ENCODE measurements around the gene STXBP1. TPM values are rescaled to one million over a fixed set of nuclear protein-coding genes. Genes with fewer than 3 reads are reported as not detected.

Gene STXBP1
- total RNA-seq, 2 donors from 2014 or later, result 66.2 to 87.3 TPM

- Histone ChIP-seq H3K27ac (no peak overlapping the region), H3K4me3 (peak overlapping the region; percentile 48)
- no peak for ATAC-seq (ENCODE audit: insufficient number of reproducible peaks, low FRiP score, low read depth)
These were observed 30.1 kb downstream of the STXBP1 start for GRCh38 chr9:127642082-127642740.

DNA sequence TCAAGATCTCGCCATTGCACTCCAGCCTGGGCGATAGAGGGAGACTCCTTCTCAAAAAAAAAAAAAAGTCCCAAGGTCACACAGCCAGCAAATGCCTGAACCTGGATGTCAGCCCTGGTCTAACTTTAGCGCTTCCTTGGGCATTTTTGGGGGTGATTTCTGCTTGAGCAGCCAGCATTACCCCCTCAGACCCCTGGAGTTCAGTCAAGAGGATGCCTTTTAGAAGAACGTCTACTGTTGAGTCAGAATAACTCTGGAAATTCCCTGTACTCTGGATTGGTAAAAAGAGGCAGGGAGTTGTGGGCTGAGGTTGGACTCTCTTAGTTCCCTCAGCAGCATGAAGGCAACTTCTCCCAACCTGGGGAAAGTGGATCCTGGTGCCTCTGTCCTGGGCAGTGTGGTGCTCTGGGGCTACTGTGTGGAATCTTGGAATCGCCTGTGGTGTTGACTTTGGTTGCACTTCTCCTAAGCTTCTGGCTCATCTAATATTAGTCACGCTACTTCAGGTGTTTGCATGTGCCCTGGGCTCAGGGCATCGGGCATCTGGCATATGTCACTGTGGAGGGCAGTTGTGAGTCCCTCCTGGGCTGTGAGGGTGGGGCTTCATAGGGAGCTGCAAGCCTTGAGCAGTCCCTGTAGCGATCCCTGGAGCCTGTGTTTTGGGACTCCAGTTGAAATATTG is 32.2 kb downstream of the STXBP1 start:
- Histone ChIP-seq H3K4me1 (ENCODE audit: control insufficient read depth in 1 of 2, low read depth in 2 of 2) (peaks cover 0 to 21% of the 10 kb centered on the region in 2 donors), H3K27ac (no peak overlapping the region), H3K9me3 (no peaks in the 10 kb centered on the region), H3K4me3 (no peak overlapping the region), H3K36me3 (no peaks in the 10 kb centered on the region), H3K27me3 (replicated peaks; ENCODE audit: insufficient read depth) (no peaks in the 10 kb centered on the region)
- DNase-seq (ENCODE audit: low spot score), result no peak
- ATAC-seq (ENCODE audit: insufficient number of reproducible peaks, low FRiP score, low read depth), result no peak
- no peak for TF ChIP-seq CTCF (IDR thresholded peaks at IDR 0.05)

More at GRCh38 chr9:127642082-127642740, 30.1 kb downstream of the STXBP1 start:
- peaks cover 0 to 21% of the 10 kb centered on the region in 2 donors for H3K4me1 ChIP-seq (ENCODE audit: control insufficient read depth in 1 of 2, low read depth in 2 of 2)
- TF ChIP-seq CTCF (IDR thresholded peaks at IDR 0.05), result no peak
- no peaks in the 10 kb centered on the region for H3K27me3 ChIP-seq (replicated peaks; ENCODE audit: insufficient read depth)
- no peaks in the 10 kb centered on the region for H3K9me3 ChIP-seq
- H3K36me3 ChIP-seq, result no peaks in the 10 kb centered on the region
- DNase-seq (ENCODE audit: low spot score), result no peak

GRCh38 chr9:127644943-127645342 is 32.9 kb downstream of the STXBP1 start:
- no peaks in the 10 kb centered on the region for H3K36me3 ChIP-seq
- no peaks in the 10 kb centered on the region for H3K27me3 ChIP-seq (replicated peaks; ENCODE audit: insufficient read depth)
- peak overlapping the region; percentile 17 for H3K4me3 ChIP-seq
- DNase-seq (ENCODE audit: low spot score) (no peak), ATAC-seq (ENCODE audit: insufficient number of reproducible peaks, low FRiP score, low read depth) (no peak)
- no peak overlapping the region for H3K27ac ChIP-seq
- no peaks in the 10 kb centered on the region for H3K9me3 ChIP-seq
- TF ChIP-seq CTCF (IDR thresholded peaks at IDR 0.05), result no peak
- peaks cover 0 to 21% of the 10 kb centered on the region in 2 donors for H3K4me1 ChIP-seq (ENCODE audit: control insufficient read depth in 1 of 2, low read depth in 2 of 2)

DNA sequence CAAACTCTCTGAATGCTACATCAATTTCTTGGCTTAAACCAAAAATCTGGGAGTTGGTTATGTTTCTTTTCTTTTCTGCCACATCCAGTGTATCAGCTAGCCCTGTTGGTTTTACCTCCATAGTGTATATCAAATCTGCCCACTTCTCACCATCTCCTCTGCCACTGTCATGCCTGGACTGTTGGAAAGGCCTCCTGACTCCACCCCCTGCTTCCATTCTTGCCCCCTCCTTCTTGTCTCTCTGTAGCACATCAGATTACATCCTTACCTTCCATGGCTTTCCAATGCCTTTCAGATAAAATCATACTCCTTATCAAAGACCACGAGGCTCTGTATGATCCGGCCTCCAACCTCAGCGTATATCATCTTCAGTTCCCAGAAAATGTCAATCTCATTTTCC is 35.4 kb downstream of the STXBP1 start:
- Histone ChIP-seq H3K9me3 (no peaks in the 10 kb centered on the region), H3K4me1 (ENCODE audit: control insufficient read depth in 1 of 2, low read depth in 2 of 2) (peaks cover 0 to 18% of the 10 kb centered on the region in 2 donors), H3K4me3 (no peak overlapping the region), H3K27me3 (replicated peaks; ENCODE audit: insufficient read depth) (no peaks in the 10 kb centered on the region), H3K27ac (no peak overlapping the region), H3K36me3 (no peaks in the 10 kb centered on the region)
- TF ChIP-seq CTCF (IDR thresholded peaks at IDR 0.05), result no peak
- no peak for ATAC-seq (ENCODE audit: insufficient number of reproducible peaks, low FRiP score, low read depth)
- DNase-seq (ENCODE audit: low spot score), result no peak

DNA sequence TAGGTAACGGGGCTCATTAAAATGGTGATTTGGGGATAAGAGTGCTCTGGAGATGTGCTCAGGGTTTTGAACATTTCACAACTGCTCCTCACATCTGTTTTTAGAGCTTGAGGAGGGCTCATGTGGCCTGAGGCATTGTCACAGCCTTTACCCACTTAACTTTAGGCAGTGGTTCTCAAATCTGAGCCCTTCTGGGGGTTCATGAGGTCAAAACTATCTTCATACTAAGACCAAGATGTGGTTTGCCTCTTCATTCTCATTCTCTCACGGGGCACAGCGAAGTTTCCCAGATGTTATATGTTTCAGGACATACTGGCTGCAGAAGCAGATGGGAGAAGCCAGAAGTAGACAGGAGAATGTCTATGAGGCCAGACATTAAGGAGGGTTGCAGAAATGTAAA is 38.4 kb downstream of the STXBP1 start:
- no peaks in the 10 kb centered on the region for H3K36me3 ChIP-seq
- H3K27ac ChIP-seq, result no peak overlapping the region
- H3K4me3 ChIP-seq, result no peak overlapping the region
- H3K9me3 ChIP-seq, result no peaks in the 10 kb centered on the region
- H3K4me1 ChIP-seq (ENCODE audit: control insufficient read depth in 1 of 2, low read depth in 2 of 2), result no peaks in the 10 kb centered on the region
- no peak for DNase-seq (ENCODE audit: low spot score)
- no peaks in the 10 kb centered on the region for H3K27me3 ChIP-seq (replicated peaks; ENCODE audit: insufficient read depth)
- no peak for TF ChIP-seq CTCF (IDR thresholded peaks at IDR 0.05)
- ATAC-seq (ENCODE audit: insufficient number of reproducible peaks, low FRiP score, low read depth), result no peak

Measured in thoracic aorta (tissue), 2 donors.